ENCODE results near the gene EARS2. TPM values are rescaled to one million over a fixed set of nuclear protein-coding genes. Genes with fewer than 3 reads are reported as not detected.

EARS2 gene
- total and polyA plus RNA-seq, 2 donors from 2014 or later: 21.6 to 30.4 TPM

GRCh38 chr16:23578101-23578830 lies 21.1 kb upstream of the EARS2 start:
- Histone ChIP-seq H3K27ac (ENCODE audit: low read depth in 2 of 2, low read length in 2 of 2) (no peak overlapping the region), H3K4me1 (ENCODE audit: control insufficient read depth in 2 of 3, insufficient read depth in 2 of 3, low read depth in 1 of 3, low read length in 3 of 3) (no peaks in the 10 kb centered on the region), H3K27me3 (ENCODE audit: control insufficient read depth, insufficient read depth, low read length) (no peaks in the 10 kb centered on the region), H3K9ac (ENCODE audit: low read length in 3 of 3) (no peak overlapping the region), H3K9me3 (ENCODE audit: control insufficient read depth in 2 of 3, insufficient read depth in 1 of 3, low read length in 3 of 3) (no peaks in the 10 kb centered on the region), H3K36me3 (ENCODE audit: control insufficient read depth in 2 of 3, insufficient read depth in 3 of 3, low read length in 3 of 3) (peaks cover 15 to 38% (median 18%) of the 10 kb centered on the region in 3 donors), H3K4me3 (ENCODE audit: low read length in 3 of 3) (no peak overlapping the region)
- intact Hi-C loops (cut with DNase I): no loop called here
- FAIRE-seq (no peak), DNase-seq (peak in 1 of 5 donors; percentile 11)
- no peak for TF ChIP-seq CTCF (IDR thresholded peaks at IDR 0.05; ENCODE audit: borderline replicate concordance, extremely low read depth, insufficient read depth)

- H3K27me3 ChIP-seq (ENCODE audit: control insufficient read depth, insufficient read depth, low read length): no peaks in the 10 kb centered on the region
- H3K4me1 ChIP-seq (ENCODE audit: control insufficient read depth in 2 of 3, insufficient read depth in 2 of 3, low read depth in 1 of 3, low read length in 3 of 3): no peaks in the 10 kb centered on the region
- DNase-seq (no peak), FAIRE-seq (no peak)
- no peak for TF ChIP-seq CTCF (IDR thresholded peaks at IDR 0.05; ENCODE audit: borderline replicate concordance, extremely low read depth, insufficient read depth)
- H3K36me3 ChIP-seq (ENCODE audit: control insufficient read depth in 2 of 3, insufficient read depth in 3 of 3, low read length in 3 of 3): peaks cover 15 to 38% (median 18%) of the 10 kb centered on the region in 3 donors
- H3K9me3 ChIP-seq (ENCODE audit: control insufficient read depth in 2 of 3, insufficient read depth in 1 of 3, low read length in 3 of 3): no peaks in the 10 kb centered on the region
- no peak overlapping the region for H3K4me3 ChIP-seq (ENCODE audit: low read length in 3 of 3)
- H3K27ac ChIP-seq (ENCODE audit: low read depth in 2 of 2, low read length in 2 of 2): no peak overlapping the region
- intact Hi-C loops (cut with DNase I): no loop called here
- H3K9ac ChIP-seq (ENCODE audit: low read length in 3 of 3): no peak overlapping the region
Observed at GRCh38 chr16:23577493-23577892, 20.3 kb upstream of the EARS2 start.

GRCh38 chr16:23575834-23576233 lies 18.7 kb upstream of the EARS2 start:
- no peaks in the 10 kb centered on the region for H3K27me3 ChIP-seq (ENCODE audit: control insufficient read depth, insufficient read depth, low read length)
- H3K36me3 ChIP-seq (ENCODE audit: control insufficient read depth in 2 of 3, insufficient read depth in 3 of 3, low read length in 3 of 3): peaks cover 12 to 42% (median 18%) of the 10 kb centered on the region in 3 donors
- intact Hi-C loops (cut with DNase I): no loop called here
- no peak for DNase-seq
- H3K9me3 ChIP-seq (ENCODE audit: control insufficient read depth in 2 of 3, insufficient read depth in 1 of 3, low read length in 3 of 3): no peaks in the 10 kb centered on the region
- FAIRE-seq: no peak
- no peak overlapping the region for H3K9ac ChIP-seq (ENCODE audit: low read length in 3 of 3)
- TF ChIP-seq CTCF (IDR thresholded peaks at IDR 0.05; ENCODE audit: borderline replicate concordance, extremely low read depth, insufficient read depth): no peak
- H3K4me1 ChIP-seq (ENCODE audit: control insufficient read depth in 2 of 3, insufficient read depth in 2 of 3, low read depth in 1 of 3, low read length in 3 of 3): no peaks in the 10 kb centered on the region
- no peak overlapping the region for H3K27ac ChIP-seq (ENCODE audit: low read depth in 2 of 2, low read length in 2 of 2)
- H3K4me3 ChIP-seq (ENCODE audit: low read length in 3 of 3): no peak overlapping the region
